Loucy (cell line): ENCODE measurements around the gene FIS1.

Experiments used
- CTCF ChIP-seq: fragments of 200-600 bp; sonication (generic); conservative IDR thresholded peaks from 2 replicates; pipeline ENCODE4 v1.5.1; 2014; ENCODE audit warnings: mild to moderate bottlenecking, antibody characterized with exemption, low read length
- EZH2phosphoT487 ChIP-seq: fragments of 200-600 bp; IDR thresholded peaks from 2 replicates; pipeline ENCODE4 v1.6.1; 2018; ENCODE audit warnings: antibody characterized with exemption, mild to moderate bottlenecking, moderate library complexity, borderline replicate concordance

GRCh38 chr7:101223528-101223927 is 21.4 kb downstream of the FIS1 start:
- no peak for TF ChIP-seq CTCF
- TF ChIP-seq EZH2phosphoT487: no peak
